Hematopoietic multipotent progenitor cell treated with erythropoietin and hydrocortisone succinate and interleukin-3 and kit ligand, for 6 days (in vitro differentiated cells): ENCODE results near the gene STN1.

Source experiments
- DNase-seq: peaks from one replicate; pipeline ENCODE4 v3.0.0-alpha.2; 2015

The STN1 gene

DNA sequence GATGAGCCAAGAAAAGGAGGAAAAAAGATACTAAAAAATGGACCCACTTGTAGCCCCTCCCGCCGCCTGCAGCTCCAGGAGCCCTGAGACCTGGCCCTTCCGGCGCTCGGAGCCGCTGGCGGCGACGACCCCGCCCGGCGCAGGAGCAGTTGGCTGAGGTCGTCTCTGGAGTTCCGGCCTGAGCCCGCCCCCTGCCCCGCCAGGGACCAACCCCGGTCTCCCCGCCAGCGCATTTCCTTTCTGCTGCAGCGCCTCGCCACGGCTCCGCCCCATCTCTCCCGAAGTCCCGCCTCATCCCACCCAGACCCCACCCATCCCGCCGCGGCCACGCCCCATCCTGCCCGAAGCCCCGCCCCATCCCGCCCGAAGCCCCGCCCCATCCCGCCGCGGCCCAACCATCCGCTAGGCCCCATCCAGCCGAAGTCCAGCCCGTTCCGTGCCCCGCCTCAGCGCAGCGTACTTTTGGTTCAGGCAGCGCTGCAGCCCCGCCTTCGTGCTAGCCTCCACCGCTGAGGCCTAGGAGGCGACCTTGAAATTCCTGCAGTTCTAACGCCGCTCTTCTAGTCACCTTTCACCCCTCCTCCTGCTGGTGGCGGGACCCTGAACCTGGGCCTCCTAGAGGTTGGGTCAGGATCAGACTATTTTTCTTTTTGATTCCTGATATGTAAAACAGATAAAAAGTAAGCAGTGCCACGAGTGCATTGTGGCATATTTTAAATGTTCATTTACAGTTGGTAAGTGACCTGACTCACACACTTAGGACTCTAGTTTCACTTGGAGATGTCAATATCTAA lies at the start of gene STN1:
Gene STN1 (minus strand): TSS at position 132 of the 794 bp plus-strand sequence. CDS start 590 bp downstream, outside the sequence.
- peak; percentile 98 for DNase-seq

GRCh38 chr10:103967448-103968071 lies 49.6 kb upstream of the STN1 start:
- DNase-seq: peak; percentile 63

GRCh38 chr10:103966671-103967447 lies 48.9 kb upstream of the STN1 start, which contains the start of gene SLK:
TSS of gene SLK (plus strand) at chr10:103967140. CDS start at chr10:103967746, 606 bp downstream.
- DNase-seq: peak; percentile 91

DNA sequence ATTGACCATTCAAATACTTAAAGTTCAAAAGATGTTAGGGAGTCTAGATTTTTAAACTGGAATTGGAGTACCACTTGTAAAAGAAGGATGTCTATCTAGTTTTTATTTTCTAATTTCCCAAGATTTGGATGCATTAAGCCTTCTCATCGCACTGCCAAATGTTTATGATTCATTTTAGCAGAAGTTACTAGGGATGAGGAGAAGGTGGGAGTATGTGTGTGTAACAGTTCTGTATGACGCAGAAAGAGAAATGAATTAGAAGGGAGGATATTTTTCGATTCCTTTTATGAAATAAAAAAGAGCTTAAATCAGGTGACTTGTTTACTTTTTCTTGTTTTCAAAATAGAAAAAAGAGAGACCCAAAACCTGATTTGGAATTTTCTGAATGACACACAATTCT lies 42.1 kb upstream of the STN1 start:
- DNase-seq: no peak

GRCh38 chr10:103958996-103959395 lies 41.0 kb upstream of the STN1 start:
- peak; percentile 30 for DNase-seq

- no peak for DNase-seq
Observed at GRCh38 chr10:103954543-103954942, 36.6 kb upstream of the STN1 start.

- no peak for DNase-seq
Observed at GRCh38 chr10:103951942-103952341, 34.0 kb upstream of the STN1 start.

- DNase-seq: no peak
Observed at GRCh38 chr10:103951183-103951582, 33.2 kb upstream of the STN1 start.

DNA sequence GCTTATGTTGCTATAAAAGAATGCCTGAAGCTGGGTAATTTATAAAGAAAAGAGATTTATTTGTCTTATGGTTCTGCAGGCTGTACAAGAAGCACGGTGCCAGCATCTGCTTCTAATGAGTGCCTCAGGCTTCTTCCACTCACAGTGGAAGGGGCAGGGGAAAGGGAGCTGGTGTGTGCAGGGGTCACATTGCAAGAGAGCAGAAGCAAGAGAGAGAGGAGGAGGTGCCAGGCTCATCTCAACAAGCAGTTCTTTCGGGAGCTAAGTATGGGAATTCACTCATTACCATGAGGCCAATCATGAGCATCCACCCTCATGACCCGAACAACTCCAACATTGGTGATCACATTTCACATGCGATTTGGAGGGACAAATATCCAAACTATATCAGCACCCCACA lies 31.7 kb upstream of the STN1 start:
- no peak for DNase-seq

GRCh38 chr10:103947799-103948516 lies 30.0 kb upstream of the STN1 start:
- peak; percentile 28 for DNase-seq

DNA sequence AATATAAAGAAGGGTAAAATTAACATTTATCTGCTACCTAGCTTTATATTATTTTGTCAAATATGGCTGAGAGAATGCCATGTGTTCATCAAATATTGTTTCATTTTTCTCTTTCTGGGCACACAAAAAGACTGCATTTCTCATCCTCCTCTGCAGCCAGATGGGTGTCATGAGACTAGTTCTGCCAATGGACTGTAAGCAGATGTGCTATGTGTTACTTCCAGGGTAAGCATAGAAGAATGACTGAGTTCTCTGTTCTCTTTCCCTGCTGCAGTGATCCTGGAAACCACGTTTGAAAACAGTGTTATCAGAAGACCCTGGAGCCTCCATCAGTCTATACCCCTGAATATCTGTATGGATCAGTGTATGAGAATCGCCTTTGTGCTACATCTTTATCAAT lies 24.9 kb upstream of the STN1 start:
- DNase-seq: no peak

GRCh38 chr10:103941801-103942200 lies 23.8 kb upstream of the STN1 start:
- DNase-seq: no peak

GRCh38 chr10:103939522-103939921 lies 21.5 kb upstream of the STN1 start:
- no peak for DNase-seq

GRCh38 chr10:103936022-103936421 lies 18.0 kb upstream of the STN1 start:
- no peak for DNase-seq

DNA sequence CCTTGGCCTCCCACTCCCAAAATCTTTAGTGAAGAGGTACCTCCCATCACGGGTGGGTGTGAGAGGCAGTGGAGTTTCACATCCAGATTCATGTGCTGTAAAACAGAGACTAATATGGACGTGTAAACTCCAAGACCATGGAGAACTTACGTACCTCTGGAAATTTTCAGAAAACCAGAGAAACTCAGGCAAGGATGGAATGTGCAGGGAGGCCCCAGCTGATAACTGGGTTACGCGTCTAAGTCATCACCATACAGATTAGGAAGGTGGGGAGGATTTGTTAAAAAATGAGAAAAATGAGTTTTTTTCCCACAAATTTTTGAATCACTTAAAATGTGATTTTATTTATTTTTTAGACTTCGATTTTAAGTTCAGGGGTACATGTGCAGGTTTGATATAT lies 16.3 kb upstream of the STN1 start:
- no peak for DNase-seq

GRCh38 chr10:103933557-103934121 lies 15.7 kb upstream of the STN1 start:
- no peak for DNase-seq

- DNase-seq: no peak
Observed at GRCh38 chr10:103932971-103933370, 15.0 kb upstream of the STN1 start.

- DNase-seq: no peak
Observed at GRCh38 chr10:103932271-103932670, 14.3 kb upstream of the STN1 start.

GRCh38 chr10:103931603-103932002 lies 13.6 kb upstream of the STN1 start:
- DNase-seq: no peak

- no peak for DNase-seq
Observed at GRCh38 chr10:103930881-103931280, 12.9 kb upstream of the STN1 start.

- DNase-seq: no peak
Observed at GRCh38 chr10:103930449-103930848, 12.5 kb upstream of the STN1 start.

DNA sequence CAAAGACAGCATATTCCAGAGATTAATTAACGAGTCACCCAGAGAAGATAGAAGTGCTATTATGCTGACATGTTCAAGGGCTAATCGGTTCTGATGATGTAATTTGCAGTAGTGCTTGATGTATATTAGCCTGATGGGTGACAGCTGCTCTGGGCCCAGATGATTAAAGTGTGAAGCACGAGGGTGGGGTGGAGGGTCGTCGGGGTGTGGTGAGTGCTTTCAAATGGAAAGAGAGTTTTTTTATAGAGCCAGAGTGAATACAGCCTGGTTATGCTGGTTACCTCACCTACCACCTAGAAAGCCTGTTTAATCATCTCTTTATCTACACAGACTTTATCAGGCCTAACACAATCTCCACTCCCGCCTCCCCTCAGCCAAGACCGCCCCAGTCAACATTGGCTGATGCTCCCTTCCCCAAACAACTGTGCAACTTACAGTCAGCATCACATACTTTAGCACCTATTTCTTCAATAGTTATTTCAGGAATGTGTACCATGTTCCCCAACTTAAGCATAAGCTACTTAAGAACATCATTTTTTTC lies 11.5 kb upstream of the STN1 start:
- no peak for DNase-seq
